ENCODE measurements around the gene RBMXL2. TPM values are rescaled to one million over a fixed set of nuclear protein-coding genes. Genes with fewer than 3 reads are reported as not detected.

The RBMXL2 gene
- total RNA-seq, 1 donor from 2014 or later: 0.21 TPM

GRCh38 chr11:7116370-7116769 is 27.6 kb downstream of the RBMXL2 start:
- Mint-ChIP-seq H3K27me3 (ENCODE audit: low read depth) (peaks cover 7% of the 10 kb centered on the region), H3K27ac (ENCODE audit: unreplicated experiment) (no peak overlapping the region), H3K36me3 (ENCODE audit: low read depth) (no peaks in the 10 kb centered on the region), H3K4me1 (no peaks in the 10 kb centered on the region), H3K9me3 (no peaks in the 10 kb centered on the region), H3K4me3 (no peak overlapping the region)
- DNase-seq (ENCODE audit: low read depth, low spot score): no peak
- TF ChIP-seq CTCF (conservative IDR thresholded peaks at IDR 0.05): no peak

- Mint-ChIP-seq H3K27me3 (ENCODE audit: low read depth) (peaks cover 13% of the 10 kb centered on the region), H3K36me3 (ENCODE audit: low read depth) (no peaks in the 10 kb centered on the region), H3K4me1 (no peaks in the 10 kb centered on the region), H3K27ac (ENCODE audit: unreplicated experiment) (no peak overlapping the region), H3K4me3 (no peak overlapping the region), H3K9me3 (no peaks in the 10 kb centered on the region)
- no peak for TF ChIP-seq CTCF (conservative IDR thresholded peaks at IDR 0.05)
- no peak for DNase-seq (ENCODE audit: low read depth, low spot score)
Observed at GRCh38 chr11:7138051-7138450, 49.3 kb downstream of the RBMXL2 start.

Other genes starting within 250 kb of the RBMXL2 start
- gene OR10A5, start 243.3 kb upstream of the RBMXL2 start, total RNA-seq: not detected in 2 replicates
- gene OR10A2, start 225.9 kb upstream of the RBMXL2 start, total RNA-seq: not detected in 2 replicates
- gene OR10A4, start 212.4 kb upstream of the RBMXL2 start, total RNA-seq: not detected in 2 replicates
- 0.27 and 0.44 TPM in 2 replicates for gene OR2D2, start 196.5 kb upstream of the RBMXL2 start, total RNA-seq
- not detected in 2 replicates for gene OR2D3, start 168.0 kb upstream of the RBMXL2 start, total RNA-seq
- gene ZNF215, start 162.6 kb upstream of the RBMXL2 start, total RNA-seq: 10.2 and 11.2 TPM in 2 replicates
- gene ZNF214, start 68.7 kb upstream of the RBMXL2 start, total RNA-seq: 6.5 and 7.3 TPM in 2 replicates
- 0.30 and 0.51 TPM in 2 replicates for gene NLRP14, start 68.5 kb upstream of the RBMXL2 start, total RNA-seq
- 0.72 and 1.2 TPM in 2 replicates for gene SYT9, start 162.9 kb downstream of the RBMXL2 start, total RNA-seq